K562 (cell line): ENCODE data around the gene ADNP. TPM values are rescaled to one million over a fixed set of nuclear protein-coding genes. Genes with fewer than 3 reads are reported as not detected.

ENCODE experiments used
- ARID4B ChIP-seq: sonication (generic); formaldehyde crosslinking; IDR thresholded peaks from 2 replicates; pipeline ENCODE4 v1.8.0; 2022; ENCODE audit warnings: mild to moderate bottlenecking, missing genetic modification reagents
- EHMT2 ChIP-seq: fragments of 450-650 bp; IDR thresholded peaks from 2 replicates; pipeline ENCODE4 v1.6.1; 2018; ENCODE audit warnings: antibody characterized with exemption
- ETV5 ChIP-seq: sonication (generic); formaldehyde crosslinking; IDR thresholded peaks from 2 replicates; pipeline ENCODE4 v1.4.0; 2020; ENCODE audit warnings: low read depth, mild to moderate bottlenecking, missing genetic modification reagents
- FOXK1 ChIP-seq: sonication (generic); formaldehyde crosslinking; IDR thresholded peaks from 2 replicates; pipeline ENCODE4 v1.8.0; 2022; ENCODE audit warnings: missing genetic modification reagents, mild to moderate bottlenecking, borderline replicate concordance
- KDM5B ChIP-seq: fragments of 200-600 bp; sonication (generic); IDR thresholded peaks from 2 replicates; pipeline ENCODE4 v1.6.1; 2012; ENCODE audit warnings: low read depth, mild to moderate bottlenecking, moderate library complexity, low read length, control low read depth, inconsistent platforms; ENCODE audit not compliant: insufficient replicate concordance
- NFE2 ChIP-seq: IDR thresholded peaks from 2 replicates; pipeline ENCODE4 v1.6.1; 2014; ENCODE audit warnings: antibody characterized with exemption, low read depth
- NFRKB ChIP-seq: fragments of 450-650 bp; IDR thresholded peaks from 2 replicates; pipeline ENCODE4 v1.6.1; 2016; ENCODE audit warnings: low read depth
- NR2C2 ChIP-seq, 2 experiments: fragments of 200-800 bp in 1 of 2; sonication (Bioruptor generic) in 1 of 2; sonication (generic) in 1 of 2; formaldehyde crosslinking in 1 of 2; IDR thresholded peaks; 2 replicates each; pipeline versions ENCODE4 v1.6.1 to v1.8.0; 2016 to 2022; ENCODE audit warnings: mild to moderate bottlenecking in 1 of 2, missing compliant biosample characterization in 1 of 2, missing genetic modification characterization in 1 of 2, missing genetic modification reagents in 1 of 2
- POLR2B ChIP-seq: fragments of 450-650 bp; IDR thresholded peaks from 2 replicates; pipeline ENCODE4 v1.6.1; 2018; ENCODE audit warnings: low read depth; ENCODE audit not compliant: partially characterized antibody
- PTBP1 ChIP-seq: fragments of 200-400 bp; formaldehyde crosslinking; IDR thresholded peaks from 2 replicates; pipeline ENCODE4 v1.6.1; 2017; ENCODE audit warnings: low read depth, low read length
- RBFOX2 ChIP-seq: fragments of 200-400 bp; formaldehyde crosslinking; IDR thresholded peaks from 2 replicates; pipeline ENCODE4 v1.6.1; 2017; ENCODE audit warnings: low read depth, mild to moderate bottlenecking, low read length, moderate library complexity
- SP1 ChIP-seq: sonication (generic); formaldehyde crosslinking; IDR thresholded peaks from 2 replicates; pipeline ENCODE4 v1.8.1; 2022; ENCODE audit warnings: mild to moderate bottlenecking, missing genetic modification reagents
- TAF1 ChIP-seq: IDR thresholded peaks from 2 replicates; pipeline ENCODE4 v1.6.1; 2011; ENCODE audit warnings: mild to moderate bottlenecking, low read length, moderate library complexity; ENCODE audit not compliant: insufficient read depth, control insufficient read depth, severe bottlenecking; ENCODE audit errors: extremely low read depth
- THAP7 ChIP-seq: fragments of 250-450 bp; sonication (Bioruptor Pico); IDR thresholded peaks from 2 replicates; pipeline ENCODE4 v1.5.0; 2021
- TOE1 ChIP-seq, 2 experiments: fragments of 450-650 bp in 1 of 2; sonication (generic) in 1 of 2; formaldehyde crosslinking in 1 of 2; IDR thresholded peaks; 2 replicates each; pipeline versions ENCODE4 v1.7.1 to v1.8.0; 2016 to 2022; ENCODE audit warnings: borderline replicate concordance in 2 of 2, mild to moderate bottlenecking in 2 of 2, antibody characterized with exemption in 1 of 2, inconsistent platforms in 1 of 2, low read depth in 1 of 2, missing genetic modification reagents in 1 of 2, moderate library complexity in 1 of 2
- WHSC1 ChIP-seq: IDR thresholded peaks from one replicate; pipeline ENCODE4 v1.6.1; 2012; ENCODE audit warnings: low read length, control low read depth, inconsistent platforms
- ZBTB34 ChIP-seq: fragments of 250-450 bp; sonication (Bioruptor Pico); IDR thresholded peaks from 2 replicates; pipeline ENCODE4 v1.8.0; 2021; ENCODE audit warnings: mild to moderate bottlenecking, moderate library complexity
- ZC3H4 ChIP-seq: sonication (generic); formaldehyde crosslinking; IDR thresholded peaks from 2 replicates; pipeline ENCODE4 v1.9.0; 2021; ENCODE audit warnings: missing genetic modification reagents, borderline replicate concordance
- ZNF263 ChIP-seq: sonication (generic); formaldehyde crosslinking; IDR thresholded peaks from 2 replicates; pipeline ENCODE4 v1.8.0; 2022; ENCODE audit warnings: mild to moderate bottlenecking, missing genetic modification reagents, borderline replicate concordance
- ZNF431 ChIP-seq: sonication (generic); formaldehyde crosslinking; IDR thresholded peaks from 2 replicates; pipeline ENCODE4 v1.8.0; 2022; ENCODE audit warnings: mild to moderate bottlenecking, missing genetic modification reagents
- polyA plus RNA-seq, 8 experiments: library from polyadenylated mRNA; depleted of rRNA in 4 of 8; stranded (reverse) in 5 of 8; unstranded in 3 of 8; fragments of >200 nt; fragmentation: Nextera tagmentation in 2 of 8; fragmentation: Illumina TruSeq in 1 of 8; extraction: Ambion mirVana in 2 of 8; extraction: Trizol in 1 of 8; gene quantifications; 2 replicates each; pipeline versions ENCODE4 v1.2.1 to v1.2.3, GENCODE V29; 2011 to 2014; ENCODE audit warnings: inconsistent platforms in 1 of 8, missing spikeins in 1 of 8
- total RNA-seq, 7 experiments: library from RNA; depleted of rRNA in 6 of 7; stranded (reverse); fragments of >200 nt in 6 of 7; fragmentation: Illumina TruSeq in 2 of 7; extraction: Trizol in 2 of 7; gene quantifications; 2 replicates each; pipeline versions ENCODE4 v1.2.1 to v1.2.3, GENCODE V29; 2011 to 2021; ENCODE audit warnings: low replicate concordance in 1 of 7

ADNP gene
- total and polyA plus RNA-seq, 9 of the 15 experiments (the other 6 are each of a cell fraction or from before 2014, with no cell fraction given), result 17.8 to 59.9 (median 25.3) TPM

DNA sequence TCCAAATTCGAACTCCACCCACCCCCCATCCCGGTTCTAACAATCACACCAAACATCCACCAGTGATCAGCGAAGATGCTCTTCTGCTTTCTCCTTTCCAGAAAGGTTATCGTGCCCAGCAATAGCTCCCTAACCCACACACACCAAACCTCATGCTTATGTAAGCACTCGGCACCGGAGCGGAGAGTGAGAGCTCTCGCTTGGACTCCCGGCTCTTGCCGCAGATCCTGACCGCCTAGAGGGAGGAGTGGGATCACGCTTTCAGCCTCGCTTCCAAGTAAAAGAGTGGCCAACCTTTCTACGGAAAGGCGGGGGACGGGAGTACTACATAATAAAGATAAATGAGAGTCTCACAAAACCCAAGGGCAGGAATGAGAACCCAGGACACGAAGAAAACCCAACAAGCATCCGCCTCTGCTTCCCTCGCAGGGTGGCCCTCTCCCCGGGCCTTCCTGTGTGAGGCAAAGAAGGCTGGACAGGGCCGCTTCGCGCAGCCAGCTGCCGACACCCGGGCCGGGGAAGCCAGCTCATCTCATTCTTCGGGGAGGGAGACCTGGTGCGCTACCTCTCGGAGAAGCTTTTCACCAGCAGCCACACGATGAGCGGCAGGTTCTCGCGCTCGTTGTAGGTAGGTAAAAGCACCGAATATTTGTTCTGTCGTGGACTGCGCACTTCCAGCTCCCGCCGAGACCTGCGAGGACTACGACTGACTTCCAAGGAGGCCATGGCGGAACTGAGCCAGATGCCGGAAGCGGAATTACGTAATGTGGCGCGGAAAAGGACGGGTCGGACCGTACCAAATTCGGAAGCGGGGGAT, 26.8 kb upstream of the ADNP start, which contains the start of gene DPM1 (continued):
- TF ChIP-seq ETV5 (CRISPR knock-in tag) (peak; percentile 45; the same call in 1 of the 2 replicates), POLR2B (peak; percentile 96), TOE1 (IDR thresholded peaks at IDR 0.05; ENCODE audit: borderline replicate concordance) (0 out of 2 replicates have a peak, but pooled peaks have one; percentile 24), TOE1 (CRISPR knock-in tag; IDR thresholded peaks at IDR 0.05; ENCODE audit: borderline replicate concordance, low read depth) (no peak), PTBP1 (no peak), ZBTB34 (no peak), NFE2 (no peak), FOXK1 (peak; percentile 94), ZNF431 (CRISPR knock-in tag) (peak; percentile 70), KDM5B (peak; percentile 98), EHMT2 (0 out of 2 replicates have a peak, but pooled peaks have one; percentile 2), SP1 (CRISPR knock-in tag) (peak; percentile 67; the same call in 1 of the 2 replicates), ZC3H4 (CRISPR knock-in tag) (no peak), ARID4B (CRISPR knock-in tag) (peak; percentile 60; the same call in 1 of the 2 replicates), NR2C2 (CRISPR knock-in tag; IDR thresholded peaks at IDR 0.05) (0 out of 2 replicates have a peak, but pooled peaks have one; percentile 34), NR2C2 (tag; IDR thresholded peaks at IDR 0.05) (no peak), WHSC1 (no peak), TAF1 (peak; percentile 100), ZNF263 (CRISPR knock-in tag) (peak; percentile 78), NFRKB (peak; percentile 83), THAP7 (CRISPR knock-in tag) (0 out of 2 replicates have a peak, but pooled peaks have one; percentile 32), RBFOX2 (peak; percentile 96)
